Mesodermal cell (in vitro differentiated cells): ENCODE results near the gene SND1.

Source experiments
- H3K27ac ChIP-seq: 2 replicates; pipeline ENCODE4 v1.7.0; 2013; ENCODE audit warnings: mild to moderate bottlenecking, low read depth, low read length, moderate library complexity; ENCODE audit not compliant: severe bottlenecking
- H3K36me3 ChIP-seq: 2 replicates; pipeline ENCODE4 v1.7.1; 2013; ENCODE audit warnings: mild to moderate bottlenecking, low read length, moderate library complexity; ENCODE audit not compliant: control insufficient read depth, insufficient read depth
- H3K4me1 ChIP-seq: one replicate; pipeline ENCODE4 v1.7.1; 2013; ENCODE audit warnings: mild to moderate bottlenecking, low read length; ENCODE audit not compliant: insufficient read depth, control insufficient read depth, poor library complexity, severe bottlenecking
- H3K4me3 ChIP-seq: 2 replicates; pipeline ENCODE4 v1.7.0; 2013; ENCODE audit warnings: low read length, control low read depth, mild to moderate bottlenecking; ENCODE audit not compliant: insufficient read depth, poor library complexity, severe bottlenecking; ENCODE audit errors: extremely low read depth
- H3K9me3 ChIP-seq: 2 replicates; pipeline ENCODE4 v1.7.1; 2013; ENCODE audit warnings: mild to moderate bottlenecking, low read length, moderate library complexity; ENCODE audit not compliant: control insufficient read depth
- WGBS, 2 experiments: methylation state at CpG; one replicate each; pipeline ENCODE4 v1.1.5; 2013; ENCODE audit warnings: missing lambda C conversion rate in 2 of 2; ENCODE audit not compliant: insufficient coverage in 2 of 2; 5-methylcytosine and 5-hydroxymethylcytosine counted together

The SND1 gene

GRCh38 chr7:127708788-127709187 is 56.8 kb downstream of the SND1 start:
- Histone ChIP-seq H3K9me3 (peaks cover 6% of the 10 kb centered on the region), H3K27ac (no peak overlapping the region), H3K4me1 (no peaks in the 10 kb centered on the region), H3K4me3 (no peak overlapping the region), H3K36me3 (peaks cover 79% of the 10 kb centered on the region)
- 100% methylated on average over 1 of the region's 1 CpG for WGBS, 2 experiments

- H3K4me1 ChIP-seq, result no peaks in the 10 kb centered on the region
- H3K4me3 ChIP-seq, result no peak overlapping the region
- H3K27ac ChIP-seq, result no peak overlapping the region
- no CpG with 5 or more reads among the region's 1 CpG for WGBS, 2 experiments
- H3K9me3 ChIP-seq, result peaks cover 6% of the 10 kb centered on the region
- peaks cover 76% of the 10 kb centered on the region for H3K36me3 ChIP-seq
These were observed 58.6 kb downstream of the SND1 start for GRCh38 chr7:127710635-127711034.

GRCh38 chr7:127711872-127712271 is 59.9 kb downstream of the SND1 start:
- Histone ChIP-seq H3K36me3 (peaks cover 81% of the 10 kb centered on the region), H3K27ac (no peak overlapping the region), H3K4me1 (no peaks in the 10 kb centered on the region), H3K4me3 (no peak overlapping the region), H3K9me3 (peaks cover 6% of the 10 kb centered on the region)
- WGBS, 2 experiments, result 91 to 100% methylated on average over 2 of the region's 4 CpGs

GRCh38 chr7:127713006-127713405 is 61.0 kb downstream of the SND1 start:
- peaks cover 6% of the 10 kb centered on the region for H3K9me3 ChIP-seq
- peaks cover 84% of the 10 kb centered on the region for H3K36me3 ChIP-seq
- no peak overlapping the region for H3K4me3 ChIP-seq
- H3K4me1 ChIP-seq, result no peaks in the 10 kb centered on the region
- H3K27ac ChIP-seq, result no peak overlapping the region

- WGBS, 2 experiments, result 94 to 100% methylated on average over 5 to 6 of the region's 6 CpGs
- H3K9me3 ChIP-seq, result peaks cover 6% of the 10 kb centered on the region
- H3K27ac ChIP-seq, result no peak overlapping the region
- peaks cover 88% of the 10 kb centered on the region for H3K36me3 ChIP-seq
- no peaks in the 10 kb centered on the region for H3K4me1 ChIP-seq
- H3K4me3 ChIP-seq, result no peak overlapping the region
These were observed 61.8 kb downstream of the SND1 start for GRCh38 chr7:127713758-127714157.

- Histone ChIP-seq H3K27ac (no peak overlapping the region), H3K36me3 (peaks cover 82% of the 10 kb centered on the region), H3K9me3 (peaks cover 6% of the 10 kb centered on the region), H3K4me3 (no peak overlapping the region), H3K4me1 (no peaks in the 10 kb centered on the region)
- 77% methylated on average over 3 of the region's 3 CpGs; no CpG with 5 or more reads in 1 of the 2 experiments for WGBS, 2 experiments
These were observed 63.3 kb downstream of the SND1 start for GRCh38 chr7:127715272-127715671.

- Histone ChIP-seq H3K4me3 (no peak overlapping the region), H3K4me1 (no peaks in the 10 kb centered on the region), H3K36me3 (peaks cover 82% of the 10 kb centered on the region), H3K27ac (no peak overlapping the region), H3K9me3 (peaks cover 5% of the 10 kb centered on the region)
- WGBS, 2 experiments, result 100% methylated on average over 1 of the region's 1 CpG; no CpG with 5 or more reads in 1 of the 2 experiments
These were observed 63.9 kb downstream of the SND1 start for GRCh38 chr7:127715901-127716300.

- no peak overlapping the region for H3K4me3 ChIP-seq
- H3K9me3 ChIP-seq, result no peaks in the 10 kb centered on the region
- H3K4me1 ChIP-seq, result no peaks in the 10 kb centered on the region
- 95% methylated on average over 2 to 5 of the region's 6 CpGs for WGBS, 2 experiments
- H3K27ac ChIP-seq, result no peak overlapping the region
- peaks cover 81% of the 10 kb centered on the region for H3K36me3 ChIP-seq
These were observed 65.7 kb downstream of the SND1 start for GRCh38 chr7:127717502-127718339.

- Histone ChIP-seq H3K4me3 (no peak overlapping the region), H3K36me3 (peaks cover 81% of the 10 kb centered on the region), H3K4me1 (no peaks in the 10 kb centered on the region), H3K9me3 (no peaks in the 10 kb centered on the region), H3K27ac (no peak overlapping the region)
- 88 to 100% methylated on average over 1 to 3 of the region's 7 CpGs for WGBS, 2 experiments
These were observed 66.3 kb downstream of the SND1 start for GRCh38 chr7:127718340-127718679.

GRCh38 chr7:127726476-127726875 is 74.5 kb downstream of the SND1 start:
- 20 to 40% methylated on average over 1 of the region's 3 CpGs for WGBS, 2 experiments
- H3K4me1 ChIP-seq, result no peaks in the 10 kb centered on the region
- no peak overlapping the region for H3K4me3 ChIP-seq
- H3K9me3 ChIP-seq, result no peaks in the 10 kb centered on the region
- no peak overlapping the region for H3K27ac ChIP-seq
- H3K36me3 ChIP-seq, result peaks cover 95% of the 10 kb centered on the region

- peaks cover 12% of the 10 kb centered on the region for H3K4me1 ChIP-seq
- no peaks in the 10 kb centered on the region for H3K9me3 ChIP-seq
- H3K27ac ChIP-seq, result no peak overlapping the region
- WGBS, 2 experiments, result 82 to 90% methylated on average over 11 of the region's 13 CpGs
- H3K36me3 ChIP-seq, result peaks cover 95% of the 10 kb centered on the region
- H3K4me3 ChIP-seq, result no peak overlapping the region
These were observed 78.8 kb downstream of the SND1 start for GRCh38 chr7:127730658-127731276.
